ENCODE data around the gene GOLGA5. TPM values are rescaled to one million over a fixed set of nuclear protein-coding genes. Genes with fewer than 3 reads are reported as not detected.

GOLGA5 gene
- total RNA-seq, 1 donor from 2014 or later: 29.7 TPM

- no peak for TF ChIP-seq CTCF (IDR thresholded peaks at IDR 0.05; ENCODE audit: unreplicated experiment)
- Mint-ChIP-seq H3K4me3 (ENCODE audit: low read depth) (no peak overlapping the region), H3K27me3 (no peaks in the 10 kb centered on the region), H3K4me1 (ENCODE audit: low read depth) (peaks cover 17% of the 10 kb centered on the region), H3K27ac (peak overlapping the region; percentile 77), H3K9me3 (ENCODE audit: low read depth) (no peaks in the 10 kb centered on the region), H3K36me3 (ENCODE audit: insufficient read depth) (peaks cover 4% of the 10 kb centered on the region)
- DNase-seq (ENCODE audit: low spot score, unreplicated experiment): no peak
These were observed 42.3 kb upstream of the GOLGA5 start for GRCh38 chr14:92751819-92752218.

- Mint-ChIP-seq H3K4me1 (ENCODE audit: low read depth) (peaks cover 10% of the 10 kb centered on the region), H3K27ac (peak overlapping the region; percentile 16)
These were observed 40.9 kb upstream of the GOLGA5 start for GRCh38 chr14:92753250-92753649.

GRCh38 chr14:92754966-92755365, 39.1 kb upstream of the GOLGA5 start:
- DNase-seq (ENCODE audit: low spot score, unreplicated experiment): no peak
- Mint-ChIP-seq H3K4me1 (ENCODE audit: low read depth) (peaks cover 13% of the 10 kb centered on the region), H3K9me3 (ENCODE audit: low read depth) (no peaks in the 10 kb centered on the region), H3K4me3 (ENCODE audit: low read depth) (no peak overlapping the region), H3K27me3 (no peaks in the 10 kb centered on the region), H3K36me3 (ENCODE audit: insufficient read depth) (no peaks in the 10 kb centered on the region), H3K27ac (no peak overlapping the region)
- TF ChIP-seq CTCF (IDR thresholded peaks at IDR 0.05; ENCODE audit: unreplicated experiment): no peak

More at GRCh38 chr14:92753250-92753649, 40.9 kb upstream of the GOLGA5 start:
- H3K27me3 Mint-ChIP-seq: no peaks in the 10 kb centered on the region
- no peaks in the 10 kb centered on the region for H3K9me3 Mint-ChIP-seq (ENCODE audit: low read depth)
- DNase-seq (ENCODE audit: low spot score, unreplicated experiment): no peak
- TF ChIP-seq CTCF (IDR thresholded peaks at IDR 0.05; ENCODE audit: unreplicated experiment): no peak
- no peaks in the 10 kb centered on the region for H3K36me3 Mint-ChIP-seq (ENCODE audit: insufficient read depth)
- no peak overlapping the region for H3K4me3 Mint-ChIP-seq (ENCODE audit: low read depth)

- no peak overlapping the region for H3K27ac Mint-ChIP-seq
- H3K4me1 Mint-ChIP-seq (ENCODE audit: low read depth): peaks cover 16% of the 10 kb centered on the region
- no peaks in the 10 kb centered on the region for H3K36me3 Mint-ChIP-seq (ENCODE audit: insufficient read depth)
- no peak for DNase-seq (ENCODE audit: low spot score, unreplicated experiment)
- no peak for TF ChIP-seq CTCF (IDR thresholded peaks at IDR 0.05; ENCODE audit: unreplicated experiment)
- no peaks in the 10 kb centered on the region for H3K9me3 Mint-ChIP-seq (ENCODE audit: low read depth)
- H3K27me3 Mint-ChIP-seq: no peaks in the 10 kb centered on the region
- H3K4me3 Mint-ChIP-seq (ENCODE audit: low read depth): no peak overlapping the region
These were observed 38.6 kb upstream of the GOLGA5 start for GRCh38 chr14:92755495-92755894.

- H3K9me3 Mint-ChIP-seq (ENCODE audit: low read depth): no peaks in the 10 kb centered on the region
- peaks cover 17% of the 10 kb centered on the region for H3K4me1 Mint-ChIP-seq (ENCODE audit: low read depth)
- no peak overlapping the region for H3K27ac Mint-ChIP-seq
- no peaks in the 10 kb centered on the region for H3K36me3 Mint-ChIP-seq (ENCODE audit: insufficient read depth)
- H3K27me3 Mint-ChIP-seq: no peaks in the 10 kb centered on the region
- no peak overlapping the region for H3K4me3 Mint-ChIP-seq (ENCODE audit: low read depth)
- no peak for TF ChIP-seq CTCF (IDR thresholded peaks at IDR 0.05; ENCODE audit: unreplicated experiment)
- no peak for DNase-seq (ENCODE audit: low spot score, unreplicated experiment)
These were observed 37.7 kb upstream of the GOLGA5 start for GRCh38 chr14:92756446-92756845.

Data from progenitor cell of endocrine pancreas (in vitro differentiated cells).